H1 (cell line): Measurements from ENCODE around the gene RNF220. TPM values are rescaled to one million over a fixed set of nuclear protein-coding genes. Genes with fewer than 3 reads are reported as not detected.

Experiments used
- BRCA1 ChIP-seq: IDR thresholded peaks from 2 replicates; pipeline ENCODE4 v1.6.1; 2012; ENCODE audit warnings: low read depth, low read length, improper control_type of control experiment
- FOSL1 ChIP-seq: IDR thresholded peaks from 2 replicates; pipeline ENCODE4 v1.6.1; 2011; ENCODE audit warnings: mild to moderate bottlenecking, low read depth, low read length, moderate library complexity; ENCODE audit not compliant: insufficient read depth
- KDM1A ChIP-seq: fragments of 200-600, 300-600 bp; sonication (generic); IDR thresholded peaks from 2 replicates; pipeline ENCODE4 v1.7.1; 2016; ENCODE audit warnings: mild to moderate bottlenecking, low read length, borderline replicate concordance
- POU5F1 ChIP-seq: IDR thresholded peaks from 2 replicates; pipeline ENCODE4 v1.6.1; 2011; ENCODE audit warnings: low read depth, mild to moderate bottlenecking, low read length, moderate library complexity
- TAF7 ChIP-seq: optimal IDR thresholded peaks from 2 replicates; pipeline ENCODE3; 2011; ENCODE audit warnings: low read depth, mild to moderate bottlenecking, inconsistent platforms, low read length, moderate library complexity, borderline replicate concordance
- USF2 ChIP-seq: IDR thresholded peaks from 2 replicates; pipeline ENCODE4 v1.6.1; 2011; ENCODE audit warnings: low read length, improper control_type of control experiment
- ZNF274 ChIP-seq: IDR thresholded peaks from 2 replicates; pipeline ENCODE4 v1.7.0; 2012; ENCODE audit warnings: low read length, borderline replicate concordance; ENCODE audit errors: extremely low read depth
- polyA plus RNA-seq, 7 experiments: library from polyadenylated mRNA; depleted of rRNA in 3 of 7; stranded (reverse) in 5 of 7; unstranded in 2 of 7; fragments of >200 nt in 5 of 7; fragments of 200-250 nt in 2 of 7; gene quantifications; 1 replicate in 5 of 7; 2 replicates in 1 of 7; 4 replicates in 1 of 7; pipeline versions ENCODE4 v1.2.1 to v1.2.3, GENCODE V29; 2011 to 2013; ENCODE audit warnings: missing spikeins in 2 of 7, mixed read lengths in 2 of 7
- total RNA-seq: library from RNA; stranded (reverse); fragmentation: NEBNext Ultra II Directional; extraction: Animal tissue kit (Norgen Biotek cat#: 25700); gene quantifications from 2 replicates; pipeline ENCODE4 v1.2.1, GENCODE V29; 2021
- TF ChIP-seq, protein P1 (sequence below): IDR thresholded peaks from 2 replicates; pipeline ENCODE4 v1.6.1; 2012; ENCODE audit warnings: low read length, inconsistent platforms

RNF220 gene
- total and polyA plus RNA-seq, 2 of the 8 experiments (the other 6 are each of a cell fraction or from before 2014, with no cell fraction given), result 123 to 160 TPM

- TF ChIP-seq BRCA1 (no peak), ZNF274 (no peak), TAF7 (peak; percentile 47), KDM1A (no peak; the same call in 1 of the 2 replicates), FOSL1 (no peak), POU5F1 (0 out of 2 replicates have a peak, but pooled peaks have one; percentile 70), USF2 (no peak)
- TF ChIP-seq, protein P1, sequence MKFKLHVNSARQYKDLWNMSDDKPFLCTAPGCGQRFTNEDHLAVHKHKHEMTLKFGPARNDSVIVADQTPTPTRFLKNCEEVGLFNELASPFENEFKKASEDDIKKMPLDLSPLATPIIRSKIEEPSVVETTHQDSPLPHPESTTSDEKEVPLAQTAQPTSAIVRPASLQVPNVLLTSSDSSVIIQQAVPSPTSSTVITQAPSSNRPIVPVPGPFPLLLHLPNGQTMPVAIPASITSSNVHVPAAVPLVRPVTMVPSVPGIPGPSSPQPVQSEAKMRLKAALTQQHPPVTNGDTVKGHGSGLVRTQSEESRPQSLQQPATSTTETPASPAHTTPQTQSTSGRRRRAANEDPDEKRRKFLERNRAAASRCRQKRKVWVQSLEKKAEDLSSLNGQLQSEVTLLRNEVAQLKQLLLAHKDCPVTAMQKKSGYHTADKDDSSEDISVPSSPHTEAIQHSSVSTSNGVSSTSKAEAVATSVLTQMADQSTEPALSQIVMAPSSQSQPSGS, result no peak
Measured at GRCh38 chr1:44543064-44543744, 138.1 kb downstream of the RNF220 start (continued).
